Anterior cingulate cortex (tissue), 58 donors: ENCODE results near the gene C12orf60.
A peak's percentile ranks its signal among the peaks of the same experiment; 100 is the strongest.

ENCODE experiments used
- DNase-seq, 58 donors: peaks; one replicate each; lab custom pipeline; 2025; lab: John Stamatoyannopoulos, UW

Gene C12orf60

DNA sequence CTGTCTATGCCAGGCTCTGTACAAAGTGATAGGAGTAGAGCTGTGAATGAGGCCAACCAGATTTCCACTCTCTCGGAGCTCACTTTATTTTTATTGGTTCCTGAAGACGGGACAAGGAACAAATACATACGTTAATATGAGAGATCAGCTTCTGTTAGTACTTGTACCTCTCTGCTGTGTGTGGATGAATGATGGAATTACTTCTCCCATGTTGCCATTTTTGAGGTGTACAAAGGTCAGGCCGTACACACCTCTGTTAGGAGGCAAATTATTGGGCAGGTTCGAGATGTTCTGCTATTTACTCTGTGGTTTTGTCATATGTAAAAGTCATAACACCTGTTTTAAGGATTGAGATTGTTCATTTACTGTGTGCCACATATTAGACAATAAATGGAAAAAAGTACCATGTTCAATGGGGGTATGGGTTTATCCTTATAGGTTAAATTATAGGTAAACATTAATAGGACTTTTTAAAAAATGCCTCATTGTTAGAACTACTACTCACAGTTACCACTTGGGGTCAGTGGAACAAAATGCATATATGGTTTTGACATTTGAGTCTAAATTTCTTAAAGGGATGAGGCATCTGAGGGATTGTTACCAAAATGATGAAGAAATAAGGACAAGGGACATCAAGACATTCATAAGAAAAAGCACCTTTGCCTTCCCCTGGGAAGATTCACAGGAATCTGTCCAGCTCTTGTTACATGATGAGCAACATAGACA lies 27.1 kb upstream of the C12orf60 start:
- no peak for DNase-seq

DNA sequence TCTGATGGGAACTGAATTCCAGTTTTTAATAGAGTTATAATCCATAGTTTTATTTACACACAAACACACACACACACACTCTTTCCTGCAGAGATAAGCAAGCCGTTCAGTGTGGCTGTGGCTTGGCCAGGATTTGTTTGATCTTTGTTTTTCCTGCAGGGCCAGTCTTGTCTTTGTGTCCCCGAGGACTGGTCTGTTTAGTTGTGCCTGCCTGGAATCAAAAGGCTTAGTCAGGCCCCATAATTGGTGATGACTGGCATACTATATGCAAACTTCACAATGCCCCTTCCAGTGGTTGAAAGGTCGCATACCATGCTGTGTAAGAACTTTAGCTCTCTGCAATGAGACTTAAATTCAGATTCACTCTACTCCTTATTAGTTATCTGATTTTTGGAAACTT lies 26.2 kb upstream of the C12orf60 start:
- no peak for DNase-seq

DNA sequence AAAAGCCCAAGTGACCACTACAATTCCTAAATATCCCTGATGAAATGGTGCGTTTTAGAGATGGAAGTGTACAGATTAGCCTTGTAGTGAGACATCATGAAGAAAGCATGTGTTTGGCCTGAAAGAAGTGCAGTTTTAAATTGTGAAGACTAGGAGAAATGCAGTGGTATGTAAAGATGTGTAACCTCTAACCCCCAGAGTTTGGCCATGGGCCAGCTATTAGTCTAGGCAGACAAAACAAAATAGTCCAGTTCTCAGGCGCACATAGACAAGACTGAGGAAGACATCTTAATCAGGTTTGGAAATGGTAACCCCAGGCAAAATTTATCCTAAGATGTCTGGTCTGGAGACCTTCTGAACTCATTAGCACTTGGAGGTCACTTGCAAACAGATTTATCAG lies 23.6 kb upstream of the C12orf60 start:
- DNase-seq: no peak

DNA sequence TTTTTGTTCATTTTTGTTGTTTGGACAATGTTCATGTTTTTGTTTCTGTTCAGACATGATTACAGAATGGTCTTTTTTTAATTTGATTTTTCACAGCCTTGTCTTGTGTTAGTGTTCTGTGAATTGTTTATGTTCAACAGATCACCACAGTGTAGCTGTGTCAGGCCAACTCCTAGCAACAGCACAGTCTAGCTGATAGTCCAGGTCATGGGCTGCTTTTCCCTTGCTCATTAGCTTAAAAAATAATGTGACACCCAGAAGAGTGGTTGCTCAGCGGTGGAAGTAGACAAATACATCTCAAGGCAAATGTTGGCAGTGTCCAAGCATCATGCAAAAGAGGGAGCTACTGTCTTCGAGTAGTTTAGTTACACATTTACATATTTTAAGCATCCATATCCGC lies 22.6 kb upstream of the C12orf60 start:
- DNase-seq: no peak

DNA sequence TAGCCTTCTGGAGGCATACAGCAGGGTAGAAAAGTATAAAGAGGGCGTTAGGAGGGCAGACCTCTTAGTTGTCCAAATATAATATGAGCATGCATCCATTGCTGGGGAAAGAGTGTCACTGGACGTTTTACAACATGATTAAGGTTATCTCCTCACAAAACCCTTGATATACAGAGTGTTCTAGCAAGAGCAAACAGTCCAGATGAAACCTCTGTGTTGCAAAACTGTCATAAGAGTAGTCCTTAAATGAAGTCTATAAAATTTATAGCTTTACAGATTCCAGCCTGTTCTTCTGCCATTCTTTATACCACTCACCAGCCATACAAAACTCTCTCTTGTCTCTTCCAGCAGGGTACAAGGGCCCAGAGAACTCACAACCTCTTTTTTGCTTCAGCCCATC lies 21.9 kb upstream of the C12orf60 start:
- no peak for DNase-seq

DNA sequence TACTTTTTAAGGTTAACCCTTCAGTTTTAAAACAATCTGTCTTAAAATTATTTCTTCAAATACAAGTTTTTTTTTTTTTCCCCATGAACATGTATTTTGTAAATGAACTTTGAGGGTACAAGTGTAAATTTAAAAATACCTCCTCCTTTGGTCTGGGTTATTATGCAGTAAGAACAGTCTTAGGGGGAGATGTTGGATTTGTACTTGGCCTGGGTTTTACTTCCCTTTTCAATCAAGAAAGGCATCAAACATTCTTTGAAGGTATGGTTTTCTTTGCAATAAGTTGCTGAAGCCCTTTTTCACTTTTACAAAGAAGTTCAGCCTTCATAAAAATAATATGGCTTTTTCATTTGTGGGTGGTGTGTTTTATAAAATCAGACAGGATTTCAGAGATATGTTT lies 20.7 kb upstream of the C12orf60 start:
- no peak for DNase-seq

DNA sequence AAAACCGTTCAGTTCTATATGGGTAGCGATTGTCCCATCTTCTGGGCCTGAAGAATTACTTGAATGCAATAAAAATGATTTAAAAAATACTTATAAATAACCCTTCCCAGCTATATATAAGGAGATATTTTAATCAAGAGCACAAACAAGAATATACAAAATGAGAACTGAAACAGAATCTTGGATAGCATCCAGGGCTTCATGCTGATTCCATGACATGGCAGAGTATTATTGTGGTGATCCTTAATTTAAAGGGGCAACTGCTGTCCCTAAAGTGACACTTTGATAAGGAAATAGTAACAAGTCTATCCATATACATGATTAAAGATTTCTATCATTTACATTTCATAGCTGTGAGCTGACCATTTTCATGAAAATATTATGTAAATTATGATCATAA lies 19.0 kb upstream of the C12orf60 start:
- no peak for DNase-seq

DNA sequence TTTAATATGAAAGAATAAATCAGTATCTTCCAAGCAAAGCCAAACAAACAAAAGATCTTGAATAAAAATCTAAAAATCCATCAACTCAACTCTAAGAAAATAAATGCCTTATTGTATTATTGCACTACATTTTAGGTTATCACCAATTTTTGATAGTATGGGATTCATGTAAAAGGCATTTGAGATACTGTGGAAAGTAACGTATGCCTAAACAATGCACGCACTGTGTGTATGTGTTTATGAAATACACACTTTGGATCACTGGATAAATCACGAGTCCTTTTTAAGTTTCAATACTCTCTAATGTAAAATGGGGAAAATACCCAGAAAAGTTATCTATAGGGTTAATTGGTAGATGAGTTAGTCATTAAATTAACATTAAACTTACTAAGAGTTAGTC lies 17.9 kb upstream of the C12orf60 start:
- no peak for DNase-seq

DNA sequence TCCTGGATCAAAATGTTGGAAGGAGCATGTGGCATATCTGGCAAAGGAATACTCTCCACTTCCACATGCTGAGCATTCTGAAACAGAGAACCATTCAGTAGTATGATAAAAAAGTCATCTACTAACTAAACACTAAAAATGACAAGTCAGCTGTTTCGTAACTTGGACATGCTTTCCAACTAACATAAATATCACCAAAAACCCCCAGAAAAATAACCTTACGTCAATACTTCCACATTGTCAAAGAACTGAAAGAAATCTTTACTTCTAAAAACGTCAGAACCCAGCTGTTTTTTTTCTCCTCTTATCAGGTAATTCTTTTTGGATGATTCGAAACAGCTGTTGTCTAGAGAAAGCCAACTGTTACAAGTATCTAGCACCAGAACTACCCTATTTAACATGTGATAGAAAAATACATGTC lies 8.4 kb upstream of the C12orf60 start:
- DNase-seq: no peak

DNA sequence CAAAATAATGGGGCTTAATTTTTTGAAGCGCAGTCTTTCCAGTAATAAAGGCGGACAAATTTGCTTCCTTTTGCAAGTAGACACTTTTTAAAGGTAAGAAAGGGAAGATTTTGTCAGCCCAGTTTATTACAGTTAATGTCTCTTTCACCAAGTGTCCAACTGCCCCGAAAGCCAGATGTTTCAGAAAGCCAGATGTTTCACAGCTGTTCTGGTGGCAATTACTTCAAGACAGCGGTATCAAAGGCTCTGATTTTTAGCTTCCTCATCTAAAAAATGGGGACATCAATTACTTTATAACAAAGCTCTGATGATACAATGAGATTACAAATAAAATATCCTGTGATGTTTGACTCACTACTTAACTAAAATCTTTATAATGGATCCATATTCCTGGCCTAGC lies 1.2 kb upstream of the C12orf60 start:
- DNase-seq: no peak

DNA sequence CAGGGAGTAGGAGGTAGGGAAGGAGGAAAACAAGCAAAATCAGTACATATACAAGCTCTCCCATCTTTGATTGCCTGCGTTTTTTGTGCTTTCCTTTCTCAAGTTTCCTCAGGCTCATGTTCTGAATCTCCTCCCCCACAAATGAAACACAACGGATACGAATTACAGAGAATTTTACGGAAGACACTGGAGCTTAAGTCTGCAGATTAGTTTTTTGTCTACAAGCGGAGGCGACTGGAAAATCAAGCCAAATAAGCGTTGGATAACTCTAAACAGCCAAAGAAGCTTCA lies 804 bp upstream of the C12orf60 start:
- no peak for DNase-seq

DNA sequence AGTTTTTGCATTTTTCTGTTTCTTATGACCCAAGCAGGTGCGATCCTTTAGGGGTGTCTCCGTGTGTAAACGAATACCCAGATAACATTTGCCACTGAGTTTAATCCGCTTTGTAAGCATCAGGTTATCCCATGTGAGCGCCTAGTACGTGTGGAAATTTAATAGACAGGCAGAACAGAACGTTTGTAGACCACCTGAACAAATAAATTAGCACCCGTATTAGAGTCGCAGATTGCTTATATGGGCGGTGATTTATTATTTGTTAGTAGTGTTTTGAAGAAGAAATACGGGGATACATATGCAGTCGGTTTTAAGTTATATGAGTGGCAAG lies 325 bp downstream of the C12orf60 start:
- no peak for DNase-seq

DNA sequence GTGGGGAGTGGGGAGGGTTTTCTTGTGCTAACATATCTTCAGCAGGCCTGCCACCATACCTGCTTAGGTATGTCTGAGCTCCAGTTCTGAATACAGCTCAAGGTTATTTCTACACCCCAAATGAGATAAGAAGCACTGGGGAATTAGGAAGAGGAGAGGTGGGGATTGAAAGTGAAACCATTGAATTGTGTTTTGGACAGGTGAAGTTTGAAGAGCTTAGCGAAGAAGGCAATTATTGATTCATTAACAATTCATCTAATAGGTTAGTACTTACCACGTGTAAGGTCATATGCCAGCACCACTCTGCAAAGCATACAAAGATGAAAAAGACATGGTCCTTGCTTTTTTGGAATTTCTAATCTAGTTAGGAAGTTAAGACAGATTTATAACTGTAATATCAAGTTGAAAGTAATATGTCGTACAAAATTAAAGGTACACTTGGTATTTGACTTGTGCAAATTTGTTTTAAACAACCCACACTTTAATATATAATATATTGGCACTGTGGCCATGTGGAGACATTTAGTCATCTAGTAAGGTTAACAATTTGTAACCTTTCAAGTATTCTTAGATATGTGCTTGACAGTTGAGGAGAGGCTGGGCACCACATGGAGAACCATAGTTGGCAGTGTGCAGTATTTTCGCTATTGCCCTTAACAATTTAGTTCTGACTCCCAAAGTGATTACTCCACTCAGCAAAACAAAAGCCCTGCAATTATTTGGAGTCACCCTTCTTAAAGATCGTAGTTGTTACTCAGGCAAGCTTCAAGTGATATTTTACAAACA lies 6.9 kb downstream of the C12orf60 start:
- no peak for DNase-seq

DNA sequence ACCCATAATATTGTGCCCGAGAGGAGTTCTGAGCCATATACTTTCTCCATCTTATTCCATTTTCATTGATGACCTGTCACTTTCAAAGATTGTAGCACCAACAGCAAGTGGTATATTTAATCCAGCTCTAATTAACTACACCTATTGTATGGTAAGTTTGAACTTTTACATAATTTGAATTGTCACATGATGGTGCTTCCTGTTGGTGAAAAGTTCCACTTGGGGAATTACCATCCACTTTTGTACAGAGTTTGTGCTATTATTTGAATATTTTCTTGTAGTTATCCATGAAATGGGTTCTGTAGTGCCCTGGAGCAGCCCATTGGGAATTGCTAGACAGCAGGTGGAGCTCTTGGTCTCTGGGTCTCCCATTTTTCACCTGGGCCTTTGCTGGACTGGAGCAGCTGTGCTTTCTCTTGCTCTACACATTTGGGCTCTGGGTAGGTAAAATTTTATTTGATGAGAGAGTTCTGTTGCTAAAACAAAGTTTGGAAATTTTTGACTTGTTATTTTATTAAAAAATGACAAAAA lies 7.5 kb downstream of the C12orf60 start:
- DNase-seq: no peak

DNA sequence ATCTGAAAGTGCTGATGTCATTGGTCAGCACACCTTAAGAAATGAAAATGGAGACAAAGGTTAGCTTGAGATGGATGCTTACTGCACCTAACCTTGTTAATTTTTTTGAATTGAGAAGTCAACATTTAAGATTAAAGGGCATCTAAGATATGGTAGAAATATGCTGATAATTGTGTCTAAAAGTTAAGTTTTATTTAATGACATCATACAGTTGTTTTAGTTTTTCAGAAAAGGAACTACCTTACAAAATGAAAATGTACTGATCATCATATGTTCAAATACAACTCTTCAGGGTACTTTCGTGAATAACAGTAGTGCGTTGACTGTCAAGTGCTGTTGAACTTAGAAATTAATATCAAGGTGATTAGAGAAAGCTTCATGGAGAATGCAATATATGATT lies 8.0 kb downstream of the C12orf60 start:
- DNase-seq: no peak

DNA sequence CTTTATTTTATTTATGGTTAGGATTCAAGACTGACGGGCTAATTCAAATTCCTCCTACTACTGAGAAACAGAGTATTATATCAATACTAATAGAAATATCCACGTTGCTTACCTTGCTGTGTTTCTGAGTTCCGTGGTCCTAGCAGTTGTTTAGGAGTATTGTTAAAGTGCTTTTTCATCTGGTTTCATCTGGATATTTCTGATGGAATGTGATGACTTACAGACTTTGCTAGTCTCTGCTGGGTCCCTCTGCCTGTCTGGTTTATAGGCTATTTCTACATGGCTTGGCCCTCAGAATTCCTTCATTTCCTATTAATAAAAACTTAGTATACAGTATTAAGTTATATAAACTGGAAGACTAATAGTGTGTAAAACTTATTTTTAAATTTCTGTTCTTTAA lies 10.5 kb downstream of the C12orf60 start, which contains the start of gene SMCO3:
Gene SMCO3 (minus strand): TSS at position 169 of the 400 bp plus-strand sequence. CDS start 7,502 bp downstream, outside the sequence.
- DNase-seq: no peak

DNA sequence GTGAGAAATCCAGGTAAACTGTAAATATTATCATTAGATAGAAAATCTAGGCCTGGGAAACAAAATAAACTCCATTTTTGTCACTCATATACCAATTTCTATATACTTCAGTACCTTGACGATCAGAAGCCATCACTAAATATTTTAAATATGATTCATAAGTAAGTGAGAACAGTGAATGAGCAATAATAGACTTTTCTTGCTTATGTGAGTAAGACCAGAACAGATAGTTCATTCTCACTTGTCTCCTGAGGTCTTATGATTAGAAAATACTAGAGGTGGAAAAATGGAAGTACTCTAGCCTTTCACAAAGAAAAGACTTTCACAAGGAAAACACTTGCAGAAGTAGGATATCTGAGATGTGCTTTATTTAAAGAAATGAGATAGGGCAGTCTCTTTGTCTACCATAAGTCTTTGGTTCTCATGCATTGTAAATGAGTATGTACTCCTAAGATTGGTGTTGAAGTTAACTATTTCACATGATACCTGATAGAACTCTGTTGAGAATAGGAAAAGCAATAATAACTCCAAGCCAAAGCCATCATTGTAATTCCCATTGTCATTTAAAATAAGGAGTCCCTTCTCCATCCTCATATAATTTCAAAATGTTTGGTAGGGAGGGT lies 20.7 kb downstream of the C12orf60 start:
- no peak for DNase-seq

DNA sequence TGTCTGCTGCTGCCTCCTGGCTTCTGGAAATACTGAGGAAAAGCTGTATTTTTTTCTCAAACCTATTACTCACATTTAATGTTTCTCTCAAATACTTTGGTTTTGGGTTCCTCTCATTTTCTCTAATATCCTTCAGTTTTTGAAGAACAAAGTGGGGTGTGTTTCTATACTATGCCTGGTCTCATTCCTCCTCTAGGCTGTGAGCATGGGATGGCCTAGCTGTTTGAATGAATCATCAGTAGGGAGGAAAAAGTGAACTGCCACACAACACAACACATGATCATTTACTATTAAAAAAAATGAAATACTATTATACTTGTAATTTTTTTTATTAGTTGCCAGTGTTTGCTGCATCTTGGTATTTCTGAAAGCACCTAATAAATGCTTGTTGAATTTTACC lies 21.8 kb downstream of the C12orf60 start:
- no peak for DNase-seq

DNA sequence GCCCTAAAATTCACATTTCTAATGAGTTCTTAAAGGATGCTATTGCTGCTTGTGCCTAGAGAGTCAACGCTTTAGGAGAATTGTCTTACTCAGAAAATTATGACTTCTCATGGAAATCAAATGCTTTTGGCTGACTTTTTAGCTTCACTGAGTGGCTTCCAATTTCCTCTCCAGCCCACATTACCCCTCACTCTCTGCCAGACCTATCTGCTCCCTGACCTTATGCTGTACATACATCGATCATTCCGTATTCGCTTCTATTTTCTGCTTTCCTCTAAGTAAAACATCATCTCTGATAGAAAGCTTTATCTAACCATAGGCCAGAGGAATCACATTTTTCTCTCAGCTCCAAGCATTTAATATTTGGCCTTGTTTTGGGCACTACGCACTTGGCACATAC lies 23.0 kb downstream of the C12orf60 start:
- DNase-seq: no peak

DNA sequence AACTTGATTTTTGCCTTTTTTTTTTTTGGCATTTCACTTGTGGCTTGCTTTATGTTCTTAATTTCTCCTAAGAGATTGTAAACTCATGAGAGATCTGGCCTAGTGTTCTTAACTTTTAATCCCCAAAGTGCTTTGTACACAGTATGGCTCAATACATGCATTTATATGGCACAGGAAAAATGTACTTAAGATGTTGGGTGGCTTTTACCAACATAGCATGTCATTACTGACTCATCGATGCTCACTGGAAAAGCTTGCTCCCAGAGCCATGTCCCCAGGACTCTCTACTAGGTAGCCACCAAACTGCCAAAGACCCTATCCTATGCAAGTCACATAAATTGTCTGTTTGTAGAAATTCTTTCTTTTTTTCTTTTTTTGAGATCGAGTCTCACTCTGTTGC lies 23.6 kb downstream of the C12orf60 start:
- DNase-seq: no peak

DNA sequence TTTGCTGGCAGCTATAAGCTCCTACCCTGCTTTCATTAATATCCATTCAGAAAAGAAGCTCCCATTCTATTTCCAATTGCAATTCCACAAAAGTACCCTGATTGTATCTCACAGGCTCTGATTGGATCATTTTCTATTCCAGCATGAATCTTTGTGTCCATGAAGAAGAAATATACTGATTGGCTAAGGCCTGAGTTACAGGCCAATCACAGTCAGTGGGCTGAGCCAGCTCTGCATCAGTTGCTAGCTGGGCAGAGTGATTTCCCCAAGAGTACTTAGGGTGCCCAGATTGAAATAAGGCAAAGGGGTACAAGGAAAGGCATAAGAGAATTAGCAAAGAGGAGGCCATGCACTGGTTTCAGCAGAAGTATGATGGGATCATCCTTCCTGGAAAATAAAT lies 25.4 kb downstream of the C12orf60 start:
- DNase-seq: peak in 7 of 58 donors; percentile 1 to 7 (median 4)

DNA sequence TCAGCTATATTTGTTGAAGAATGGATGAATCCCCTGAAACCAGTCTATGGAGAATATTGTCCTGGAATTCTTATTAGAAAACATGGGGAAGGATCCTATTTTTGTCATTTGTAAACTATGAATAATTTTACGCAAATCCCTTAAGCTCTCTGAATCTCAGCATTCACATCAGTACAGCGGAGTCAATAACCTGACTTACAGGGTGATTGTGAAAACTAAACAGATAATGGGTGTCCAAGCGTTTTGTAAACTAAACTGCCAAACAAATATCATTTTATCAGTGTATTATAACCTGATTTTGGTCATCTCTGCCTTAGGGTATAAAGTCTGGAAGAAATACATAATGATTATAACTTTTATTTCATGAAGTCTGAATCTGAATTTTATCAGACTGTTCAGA lies 29.9 kb downstream of the C12orf60 start:
- no peak for DNase-seq
